Raji (cell line): ENCODE measurements around the gene TES.

Source experiments
- POLR2A ChIP-seq: IDR thresholded peaks from 2 replicates; pipeline ENCODE4 v1.6.1; 2011; ENCODE audit warnings: low read depth, low read length, control low read depth; ENCODE audit not compliant: insufficient read depth

TES gene

GRCh38 chr7:116180302-116180701, 30.0 kb upstream of the TES start:
- TF ChIP-seq POLR2A = no peak

- no peak for TF ChIP-seq POLR2A
Observed at GRCh38 chr7:116182023-116182422, 28.3 kb upstream of the TES start.

DNA sequence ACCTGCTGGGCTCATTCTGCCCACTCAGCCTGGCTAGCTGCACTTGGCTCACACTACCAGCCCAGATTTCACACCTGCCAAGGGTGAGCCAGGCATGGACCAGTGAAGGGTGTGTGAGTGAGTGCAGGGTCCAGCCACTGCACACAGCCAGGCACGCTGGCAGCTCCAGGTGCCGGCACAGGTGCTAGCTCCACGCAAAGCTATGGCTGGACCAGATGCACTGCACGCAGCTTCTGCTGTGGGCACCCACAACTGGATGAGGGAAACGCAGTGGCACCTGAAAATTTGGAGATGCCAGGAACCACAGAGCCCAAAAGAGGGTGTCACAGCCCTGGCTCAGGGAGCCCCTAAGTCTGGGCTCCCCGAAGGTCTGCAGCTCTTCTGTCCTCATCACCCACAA, 24.9 kb upstream of the TES start:
- no peak for TF ChIP-seq POLR2A

DNA sequence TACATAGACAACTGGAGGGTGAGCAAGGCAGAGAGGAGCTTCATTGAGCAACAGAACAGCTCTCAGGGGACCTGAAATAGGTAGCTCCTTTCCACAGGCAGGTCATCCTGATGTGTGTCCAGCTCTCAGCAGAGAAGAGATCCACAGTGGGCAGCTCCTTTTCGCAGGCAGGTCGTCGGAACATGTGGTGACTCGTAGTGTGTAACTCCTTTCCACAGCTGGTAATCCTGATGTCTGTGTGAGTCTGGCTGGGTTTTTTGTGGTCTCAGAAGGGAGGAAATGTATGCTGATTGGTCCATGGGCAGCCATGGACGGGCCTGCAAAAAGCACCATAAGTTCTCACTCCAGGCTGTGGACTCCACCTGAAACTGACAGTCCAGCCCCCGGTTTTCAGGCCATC, 24.4 kb upstream of the TES start:
- no peak for TF ChIP-seq POLR2A

- TF ChIP-seq POLR2A = no peak
Observed at GRCh38 chr7:116187400-116187799, 22.9 kb upstream of the TES start.

GRCh38 chr7:116193329-116194087, 16.8 kb upstream of the TES start:
- TF ChIP-seq POLR2A = no peak

DNA sequence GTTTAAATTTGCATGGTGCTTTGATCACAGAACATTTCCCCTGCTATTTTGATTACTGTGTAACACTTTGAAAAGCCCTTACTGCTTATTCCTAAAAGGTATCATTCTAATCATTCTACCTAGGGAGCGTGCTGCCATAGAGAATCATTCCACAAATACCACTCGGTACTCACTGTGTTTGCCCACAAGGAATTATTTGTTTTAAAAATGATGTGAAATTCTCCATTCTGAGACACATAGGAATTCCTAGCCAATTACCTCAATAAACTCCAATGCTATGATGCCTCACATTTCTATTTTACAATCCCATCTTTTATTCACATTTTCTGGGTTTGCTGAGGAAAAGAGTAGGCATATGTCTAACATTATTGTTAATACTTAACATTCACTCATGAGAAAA, 16.2 kb upstream of the TES start:
- TF ChIP-seq POLR2A = no peak

- no peak for TF ChIP-seq POLR2A
Observed at GRCh38 chr7:116195451-116195850, 14.9 kb upstream of the TES start.

- no peak for TF ChIP-seq POLR2A
Observed at GRCh38 chr7:116196947-116197346, 13.4 kb upstream of the TES start.

GRCh38 chr7:116197360-116197759, 13.0 kb upstream of the TES start:
- no peak for TF ChIP-seq POLR2A

DNA sequence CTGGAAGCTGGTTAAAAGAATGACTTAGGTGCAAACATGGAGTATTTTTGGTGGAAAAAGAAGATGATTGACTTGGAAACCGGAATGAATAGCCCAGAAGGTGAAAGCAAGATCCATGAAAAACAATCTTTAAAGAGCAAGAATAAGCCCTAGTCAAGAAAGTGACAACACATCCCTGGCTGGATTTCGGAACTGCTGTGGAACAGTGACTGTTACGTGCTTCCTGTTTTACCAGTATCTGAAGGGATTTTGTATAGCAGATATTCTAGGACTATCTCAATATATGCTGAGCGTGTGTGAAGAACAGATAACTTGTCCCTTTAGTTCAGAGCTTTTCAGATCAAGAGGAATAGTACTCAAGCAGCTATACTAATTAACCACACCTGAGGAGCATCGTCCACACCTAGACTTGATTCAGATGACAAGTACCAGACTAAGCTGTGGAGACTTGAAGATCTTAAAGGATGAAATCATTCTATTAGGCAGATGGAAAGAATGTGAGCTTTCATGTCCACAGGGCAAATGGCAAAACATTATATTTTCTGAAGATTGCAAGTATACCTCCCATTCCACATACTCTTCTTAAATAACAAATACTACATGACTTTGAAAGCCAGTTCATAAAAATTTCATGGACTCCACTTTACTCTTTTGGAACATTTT, 11.5 kb upstream of the TES start:
- TF ChIP-seq POLR2A = no peak

DNA sequence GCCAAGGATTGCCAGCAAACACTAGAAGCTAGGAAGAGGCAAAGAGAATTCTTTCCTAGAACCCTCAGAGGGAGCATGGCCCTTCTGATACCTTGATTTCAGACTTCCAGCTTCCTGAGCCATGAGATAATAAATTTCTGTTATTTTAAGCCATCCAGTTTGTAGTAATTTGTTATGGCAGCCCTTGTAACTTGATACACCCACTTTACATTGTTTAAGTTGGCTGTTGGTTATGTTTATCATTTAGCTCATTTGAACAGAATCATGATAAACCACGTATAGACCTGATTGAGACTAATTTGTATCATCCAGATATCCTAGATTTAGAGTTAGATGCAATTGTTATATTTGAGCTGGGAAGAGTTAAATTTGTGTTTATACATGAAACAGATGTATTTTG, 9.4 kb upstream of the TES start:
- no peak for TF ChIP-seq POLR2A

DNA sequence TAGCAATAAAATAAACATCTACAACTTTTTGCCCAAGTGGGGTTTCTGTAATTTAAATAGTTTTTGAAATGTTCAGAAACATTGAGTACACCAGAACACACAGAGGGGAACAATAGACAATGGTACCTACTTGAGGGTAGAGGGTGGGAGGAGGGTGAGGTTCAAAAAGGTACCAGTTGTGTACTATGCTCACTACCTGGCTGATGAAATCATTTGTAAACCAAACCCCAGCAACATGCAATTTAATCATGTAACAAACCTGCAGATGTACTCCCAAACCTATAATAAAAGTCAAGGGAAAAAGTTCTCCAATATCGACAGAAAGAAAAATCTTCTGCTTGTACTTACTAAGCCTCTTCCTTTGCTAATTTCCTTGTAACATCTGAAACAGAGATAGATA, 4.2 kb upstream of the TES start:
- TF ChIP-seq POLR2A = no peak

DNA sequence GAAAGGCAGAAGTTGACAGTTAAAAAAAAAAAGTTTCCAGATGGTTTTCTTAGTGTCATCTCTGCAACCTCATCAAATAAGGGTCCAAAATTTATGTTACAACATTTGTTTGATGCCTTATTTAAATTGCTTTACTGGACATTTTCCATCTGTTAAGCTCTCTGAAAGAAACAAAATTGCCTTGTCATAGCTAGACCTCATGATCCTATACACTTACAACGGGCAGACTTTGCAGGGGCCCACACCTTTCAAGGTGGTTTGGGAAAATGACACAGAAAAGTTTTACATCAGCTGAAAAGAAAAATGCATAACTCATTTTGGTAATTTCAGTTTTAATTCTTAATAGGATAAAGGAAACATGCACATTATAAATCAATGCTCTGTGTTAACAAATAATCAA, 1.4 kb upstream of the TES start:
- no peak for TF ChIP-seq POLR2A

GRCh38 chr7:116209561-116210070, 723 bp upstream of the TES start:
- no peak for TF ChIP-seq POLR2A
